ENCODE results near the gene SLC24A3.

The SLC24A3 gene

DNA sequence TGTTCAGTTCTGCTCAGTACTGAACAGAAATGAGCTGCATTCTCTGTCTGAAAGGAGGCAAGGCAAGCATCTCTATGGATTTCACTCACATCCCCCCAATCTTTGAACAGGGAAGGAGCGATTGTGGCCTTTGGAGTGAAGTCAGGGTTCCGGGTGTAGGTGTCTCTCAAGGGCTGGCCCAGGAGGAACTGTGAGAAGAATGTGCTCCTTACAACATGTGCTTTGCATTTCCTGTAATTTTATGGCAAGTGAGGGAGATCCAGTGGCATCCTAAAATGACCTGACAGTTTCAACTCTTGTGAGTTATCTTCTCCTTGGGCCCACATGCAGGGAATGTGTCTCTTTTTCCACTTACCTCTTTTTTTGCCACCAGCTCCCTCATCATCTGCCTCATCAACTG is 482.6 kb downstream of the SLC24A3 start:
- DNase-seq, result no peak

DNA sequence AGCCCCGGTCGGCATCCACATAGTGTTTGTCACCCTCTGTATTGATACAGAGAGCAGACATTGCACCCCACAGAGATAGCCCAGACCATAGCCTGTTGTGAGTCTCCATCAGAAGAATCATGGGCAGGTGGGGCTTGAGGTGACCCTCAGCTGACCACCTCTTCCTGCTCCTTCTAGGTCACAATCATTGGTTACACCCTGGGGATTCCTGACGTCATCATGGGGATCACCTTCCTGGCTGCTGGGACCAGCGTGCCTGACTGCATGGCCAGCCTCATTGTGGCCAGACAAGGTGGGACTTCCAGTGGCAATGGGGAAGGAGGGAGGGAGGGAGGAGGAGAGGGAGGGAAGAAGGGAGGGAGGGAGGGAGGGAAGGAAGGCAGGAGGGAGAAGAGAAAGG is 484.2 kb downstream of the SLC24A3 start:
- DNase-seq, result no peak

GRCh38 chr20:19697415-19697814 is 485.0 kb downstream of the SLC24A3 start:
- DNase-seq, result no peak

GRCh38 chr20:19699180-19699971 is 486.9 kb downstream of the SLC24A3 start:
- DNase-seq, result no peak

DNA sequence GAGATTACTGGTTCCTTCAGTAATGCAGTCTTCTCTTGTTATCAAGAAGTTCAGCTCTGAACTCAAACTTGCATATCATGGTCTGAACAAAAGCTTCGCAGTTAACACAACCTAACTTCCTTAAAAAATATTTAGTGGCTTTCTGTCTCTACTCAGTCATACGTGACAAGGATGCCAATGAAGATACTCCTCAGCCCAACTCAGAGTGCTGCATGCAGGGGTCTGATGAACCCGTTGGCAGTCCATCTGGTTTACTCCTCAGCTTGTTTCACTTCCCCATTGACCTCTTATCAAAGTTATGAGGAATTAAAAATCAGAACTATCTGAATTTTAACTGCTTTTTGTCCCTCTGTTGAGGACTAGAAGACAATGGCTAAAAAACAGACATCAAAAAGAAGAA is 489.0 kb downstream of the SLC24A3 start:
- no peak for DNase-seq

GRCh38 chr20:19706463-19706862 is 494.0 kb downstream of the SLC24A3 start:
- DNase-seq, result no peak

- DNase-seq, result no peak
Measured at GRCh38 chr20:19709635-19710335, 497.3 kb downstream of the SLC24A3 start.

- no peak for DNase-seq
Measured at GRCh38 chr20:19710336-19711120, 498.1 kb downstream of the SLC24A3 start.

DNA sequence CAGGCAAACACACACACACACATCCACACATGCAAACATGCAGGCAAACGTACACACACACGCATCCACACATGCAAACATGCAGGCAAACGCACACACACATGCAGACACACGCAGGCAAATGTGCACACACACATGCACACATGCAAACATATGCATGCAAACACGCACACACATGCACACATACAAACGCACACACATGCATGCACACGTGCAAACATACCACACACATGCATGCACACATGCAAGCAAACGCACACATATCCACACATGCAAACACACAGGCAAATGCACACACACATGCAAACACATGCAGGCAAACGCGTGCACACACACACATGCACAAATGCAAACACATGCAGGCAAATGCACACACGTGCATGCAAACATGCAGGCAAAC is 498.7 kb downstream of the SLC24A3 start:
- no peak for DNase-seq

DNA sequence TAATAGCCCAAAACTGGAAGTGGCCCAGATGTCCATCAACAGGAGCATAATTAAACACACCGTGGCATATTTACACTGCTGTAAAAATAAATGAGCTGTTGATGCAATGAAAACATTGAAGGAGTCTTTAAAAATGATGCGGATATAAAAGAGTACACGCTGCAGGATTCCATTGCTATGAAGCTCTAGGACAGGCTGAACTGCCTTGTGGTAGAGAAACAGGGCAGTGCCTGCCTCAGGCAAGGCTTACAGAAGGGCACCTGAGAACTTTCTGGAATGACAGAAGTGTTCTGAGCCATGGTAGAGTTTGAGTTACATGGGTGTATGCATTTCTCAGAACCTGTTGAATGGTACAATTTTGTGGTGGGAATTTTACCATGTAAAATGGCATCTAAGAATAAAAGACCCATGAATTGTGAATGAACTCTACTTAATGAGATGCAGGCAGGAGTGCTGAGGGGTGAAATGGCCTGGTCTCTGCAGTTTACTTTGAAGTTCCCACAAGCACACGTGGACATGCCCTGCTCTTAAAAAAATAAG is 500.3 kb downstream of the SLC24A3 start:
- DNase-seq, result no peak

DNA sequence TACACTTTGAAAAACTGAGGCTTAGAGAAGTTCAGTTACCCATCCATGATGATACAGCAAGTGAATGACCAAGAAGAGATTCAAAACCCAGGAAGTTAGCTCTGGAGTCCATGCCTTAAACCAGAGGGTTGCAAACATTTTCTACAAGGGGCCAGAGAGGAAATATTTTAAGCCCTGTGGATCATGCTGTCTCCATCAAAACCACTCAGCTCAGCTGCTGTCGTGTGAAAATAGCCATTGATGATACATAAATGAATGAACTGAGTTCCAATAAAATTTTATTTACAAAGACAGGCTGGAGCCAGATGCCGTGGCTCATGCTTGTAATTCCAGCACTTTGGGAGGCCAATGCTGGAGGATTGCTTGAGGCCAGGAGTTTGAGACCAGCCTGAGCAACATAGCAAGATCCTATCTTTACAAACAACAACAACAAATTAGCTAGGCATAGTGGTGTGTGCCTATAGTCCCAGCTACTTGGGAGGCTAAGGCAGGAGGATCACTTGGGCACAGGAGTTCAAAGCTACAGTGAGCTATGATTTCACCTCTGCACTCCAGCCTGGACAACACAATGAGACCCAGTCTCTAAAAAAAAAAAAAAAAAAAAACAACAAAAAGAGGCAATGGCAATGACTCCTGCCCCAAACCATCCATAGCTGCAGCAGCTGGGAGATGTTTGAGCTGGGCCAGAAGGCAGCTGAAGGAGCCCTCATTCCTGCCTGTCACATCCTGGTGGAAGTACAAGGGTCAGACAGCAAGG is 501.6 kb downstream of the SLC24A3 start:
- no peak for DNase-seq

DNA sequence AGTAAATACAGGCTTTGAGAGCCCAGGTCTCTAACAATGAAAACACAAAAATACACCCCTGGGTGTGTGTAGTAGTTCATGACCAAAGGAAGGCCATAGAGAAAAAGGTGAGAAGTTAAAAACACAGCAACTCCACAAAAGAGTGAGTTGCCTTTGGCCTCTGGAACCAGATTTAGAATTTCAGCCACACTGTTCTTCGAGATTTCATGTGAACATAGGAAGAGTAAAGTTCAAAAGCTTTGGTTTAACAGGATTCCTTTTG is 502.1 kb downstream of the SLC24A3 start:
- no peak for DNase-seq

- no peak for DNase-seq
Measured at GRCh38 chr20:19715986-19716385, 503.5 kb downstream of the SLC24A3 start.

DNA sequence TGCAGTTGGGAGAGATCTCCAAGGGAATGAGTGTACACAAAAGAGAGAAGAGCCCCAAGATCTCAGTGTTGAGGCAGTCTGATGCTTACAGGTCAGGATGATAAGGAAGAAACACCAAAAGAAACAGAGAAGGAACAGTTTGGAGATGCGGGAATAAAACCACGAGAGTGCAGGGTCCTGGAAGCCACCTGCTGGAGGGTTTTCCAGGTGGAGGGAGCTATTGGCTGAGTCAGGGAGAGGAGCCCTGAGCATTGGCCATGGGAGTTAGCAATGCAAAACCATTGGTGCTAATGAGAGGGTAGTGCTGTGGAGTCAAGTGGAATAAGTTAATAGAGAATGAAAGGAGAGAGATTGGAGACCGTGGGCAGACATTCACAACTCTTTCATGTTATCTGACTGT is 506.4 kb downstream of the SLC24A3 start:
- DNase-seq, result no peak

- no peak for DNase-seq
Measured at GRCh38 chr20:19720991-19721390, 508.5 kb downstream of the SLC24A3 start.

DNA sequence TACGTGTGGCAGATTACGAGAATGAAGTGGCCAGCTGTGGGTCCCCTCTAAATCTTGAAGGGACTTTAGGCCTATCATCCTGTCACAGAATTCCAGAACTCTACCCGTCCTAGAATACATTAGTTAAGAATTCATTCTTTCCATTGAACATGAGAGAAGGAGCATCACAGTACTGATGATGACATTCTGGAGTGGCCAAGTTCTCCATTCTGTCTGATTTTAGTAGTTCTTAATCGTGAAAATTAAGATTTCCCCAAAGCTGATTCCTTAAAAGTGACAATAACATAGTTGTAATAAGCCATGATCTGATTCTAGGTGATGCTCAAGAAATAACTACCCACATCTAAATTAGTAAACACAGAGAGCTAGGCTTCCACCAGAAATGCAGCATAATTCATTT is 510.6 kb downstream of the SLC24A3 start:
- DNase-seq, result no peak

- no peak for DNase-seq
Measured at GRCh38 chr20:19723813-19724430, 511.5 kb downstream of the SLC24A3 start.

DNA sequence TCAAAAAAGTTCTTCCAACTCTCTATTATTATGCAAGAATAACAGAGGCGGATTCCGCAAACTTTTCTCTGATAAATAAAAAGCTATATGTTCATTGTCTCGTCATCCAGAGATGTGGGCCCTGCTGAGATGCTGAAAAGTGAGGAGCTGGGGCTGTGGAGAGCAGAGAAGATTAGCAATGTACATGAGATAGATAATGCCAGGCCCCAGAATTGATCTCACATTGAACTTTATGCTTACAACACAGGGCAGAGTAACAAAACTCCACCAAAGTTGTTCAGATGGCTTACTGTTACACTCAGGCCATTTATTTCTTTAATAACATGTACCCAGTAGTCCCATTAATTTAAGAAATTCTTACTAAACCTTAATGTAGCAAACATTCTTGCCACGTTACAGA is 512.9 kb downstream of the SLC24A3 start:
- DNase-seq, result no peak

DNA sequence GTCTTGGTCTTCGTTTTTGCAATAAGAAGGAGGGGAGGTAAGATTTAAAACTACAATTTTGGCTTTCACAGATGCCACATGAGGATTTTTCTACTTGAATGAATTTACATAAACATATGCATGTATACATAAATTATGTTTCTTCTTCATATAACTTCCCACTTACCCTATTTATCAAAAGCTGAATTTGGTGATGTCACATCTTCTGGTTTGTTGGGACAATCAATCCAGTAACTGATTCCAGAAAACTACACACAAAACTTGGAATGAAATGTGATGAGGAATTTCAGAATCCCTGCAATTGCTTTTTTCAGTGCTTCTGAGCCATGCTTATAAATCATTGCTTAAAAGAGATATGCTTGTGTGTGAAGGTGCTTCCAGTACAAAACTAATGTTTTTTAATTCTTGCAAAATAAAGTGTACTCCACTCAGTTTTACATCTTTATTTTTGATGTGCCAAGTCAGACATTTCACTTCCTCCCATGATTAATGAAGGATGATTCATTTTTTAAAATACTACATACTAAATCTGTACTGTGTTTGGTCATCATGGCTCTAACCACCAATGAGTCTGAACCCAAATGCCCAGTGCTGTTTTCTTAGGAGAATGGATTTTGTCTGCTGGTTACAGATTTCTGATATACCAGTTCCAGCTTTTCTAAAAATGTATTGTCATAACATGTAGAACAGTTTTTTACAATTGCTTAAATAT is 513.5 kb downstream of the SLC24A3 start:
- no peak for DNase-seq

DNA sequence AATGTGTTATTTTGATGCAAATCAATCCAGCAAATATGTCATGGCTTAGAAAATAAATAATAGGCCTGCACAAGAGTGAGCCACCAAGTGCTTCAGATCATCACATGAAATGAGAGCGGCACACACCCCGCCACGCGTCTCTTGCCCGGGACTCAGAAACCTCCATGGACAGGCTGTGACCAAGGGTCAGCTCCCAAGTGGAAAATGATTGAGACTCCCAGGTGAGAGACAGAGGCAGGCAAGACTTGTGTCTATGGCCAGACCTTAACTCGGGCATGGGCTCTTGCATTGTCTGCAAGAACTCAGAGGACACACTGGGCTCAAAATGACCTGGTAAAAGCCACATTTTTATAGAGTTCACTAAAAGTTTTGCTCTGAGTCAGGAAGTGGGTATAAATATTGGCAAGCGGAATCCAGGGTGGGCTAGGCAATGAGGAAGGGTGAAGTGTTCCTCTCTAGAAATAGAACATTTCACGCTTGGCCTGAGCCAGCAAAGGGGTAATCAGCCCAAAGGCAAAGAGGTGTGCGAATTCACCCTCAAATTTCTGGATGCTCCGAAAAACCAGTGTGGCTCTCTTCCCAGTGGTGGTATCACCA is 514.9 kb downstream of the SLC24A3 start:
- no peak for DNase-seq

- no peak for DNase-seq
Measured at GRCh38 chr20:19729672-19730071, 517.2 kb downstream of the SLC24A3 start.

Data from NCI-H2227 treated with DMSO at 0.1 percent for 48 hours (cell line).